Stimulated activated CD4-positive, alpha-beta T cell treated with anti-CD3 and anti-CD28 coated beads, TNF-alpha, amount 100 ng/mL, for 1 hour (primary cell): ENCODE results near the gene SLC22A6.

Experiments used
- DNase-seq, 3 donors: peaks; one replicate each; pipeline ENCODE4 v3.0.0-alpha.2; 2020; ENCODE audit warnings: low read depth in 3 of 3, low spot score in 1 of 3

The SLC22A6 gene

DNA sequence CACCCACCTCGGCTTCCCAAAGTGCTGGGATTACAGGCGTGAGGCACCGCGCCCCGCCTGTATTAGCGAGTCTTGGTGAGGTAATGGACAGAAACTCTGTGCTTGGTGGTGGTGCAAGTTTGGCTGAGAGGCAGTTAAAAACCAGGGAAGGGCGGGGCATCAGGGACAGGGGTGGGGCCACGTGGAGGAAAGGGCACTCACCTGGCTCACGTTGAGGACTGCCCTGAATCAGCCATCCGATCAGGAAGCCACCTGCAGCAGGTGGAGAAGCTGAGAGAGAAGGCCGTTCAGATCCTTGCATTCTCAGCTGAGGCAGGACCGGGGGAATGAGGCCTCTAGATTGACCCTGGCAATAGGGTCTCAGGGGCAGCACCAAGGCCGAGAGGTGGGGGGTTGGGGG is 51.5 kb downstream of the SLC22A6 start:
- DNase-seq = no peak

DNA sequence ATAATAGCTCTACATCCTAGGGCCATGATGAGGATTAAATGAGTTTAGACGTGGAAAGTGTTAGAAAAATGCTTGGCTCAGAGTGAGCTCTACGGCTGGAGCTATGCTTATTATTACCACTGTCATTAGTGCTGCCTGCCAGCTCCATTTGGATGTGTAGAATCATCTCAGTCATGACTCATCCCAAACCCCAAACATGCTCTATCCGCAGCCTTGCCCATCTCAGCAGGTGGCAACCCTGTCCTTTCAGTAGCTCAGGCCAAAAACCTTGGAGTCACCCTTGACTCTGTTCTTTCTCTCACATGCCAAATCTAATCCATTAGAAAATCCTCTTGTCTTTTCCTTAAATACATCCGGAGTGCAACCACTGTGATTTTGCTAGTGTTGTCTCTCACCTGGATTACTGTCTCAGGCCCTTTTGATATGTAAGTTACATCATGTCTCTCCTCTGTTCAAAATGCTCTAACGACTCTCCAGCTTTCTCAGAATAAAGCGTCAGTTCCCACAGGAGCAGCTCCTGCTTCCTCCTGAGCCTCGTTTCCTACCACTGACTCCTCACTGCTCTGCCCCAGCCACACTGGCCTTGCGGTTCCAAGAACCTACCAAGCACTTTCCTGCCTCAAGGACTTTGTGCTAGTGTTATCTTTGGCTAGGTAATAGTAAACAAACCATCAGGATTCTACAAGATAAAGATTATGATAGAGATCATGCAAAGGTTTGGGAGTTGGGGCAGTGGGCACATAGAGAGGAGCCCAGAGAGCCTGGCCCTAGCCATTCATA is 53.1 kb downstream of the SLC22A6 start:
- DNase-seq = no peak

DNA sequence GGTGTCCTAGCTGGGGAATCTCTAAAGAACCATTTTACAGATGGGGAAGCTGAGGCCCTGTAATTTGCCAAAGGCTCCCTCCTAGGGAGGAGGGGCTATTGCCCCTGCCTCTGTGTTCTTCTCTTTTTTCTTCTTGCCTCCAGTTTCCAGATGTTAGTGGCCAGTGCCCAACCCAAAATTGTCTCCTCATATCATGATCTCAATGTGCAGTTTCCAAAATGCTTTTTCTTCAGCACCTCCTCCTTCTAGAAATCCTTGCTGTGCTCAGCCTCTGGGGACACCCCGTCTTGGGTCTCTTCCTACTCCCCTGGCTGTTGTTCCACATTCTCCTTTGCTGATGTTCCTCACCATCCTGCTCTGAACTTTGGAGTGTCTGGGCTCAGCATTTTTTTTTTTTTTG is 54.1 kb downstream of the SLC22A6 start:
- no peak for DNase-seq

DNA sequence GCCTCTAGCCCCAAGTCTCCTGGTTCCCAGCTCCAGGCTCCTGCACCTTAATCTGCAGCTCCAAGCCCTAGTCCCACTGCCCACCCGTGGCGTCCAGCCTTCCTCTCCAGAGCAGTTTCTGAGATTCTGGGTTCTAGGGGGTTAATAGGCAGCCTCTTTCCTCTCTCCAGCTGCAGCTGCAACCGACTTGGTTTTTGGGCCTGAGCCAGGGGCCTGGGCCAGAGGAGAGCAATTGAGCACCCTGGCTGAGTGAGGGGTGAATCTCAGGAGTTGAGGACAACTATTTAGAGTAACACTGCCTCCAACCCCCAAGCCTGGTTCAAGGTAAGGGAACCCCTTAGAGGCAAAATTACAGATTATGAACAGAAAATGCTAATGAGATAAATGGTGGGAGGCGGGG is 54.6 kb downstream of the SLC22A6 start:
- no peak for DNase-seq

DNA sequence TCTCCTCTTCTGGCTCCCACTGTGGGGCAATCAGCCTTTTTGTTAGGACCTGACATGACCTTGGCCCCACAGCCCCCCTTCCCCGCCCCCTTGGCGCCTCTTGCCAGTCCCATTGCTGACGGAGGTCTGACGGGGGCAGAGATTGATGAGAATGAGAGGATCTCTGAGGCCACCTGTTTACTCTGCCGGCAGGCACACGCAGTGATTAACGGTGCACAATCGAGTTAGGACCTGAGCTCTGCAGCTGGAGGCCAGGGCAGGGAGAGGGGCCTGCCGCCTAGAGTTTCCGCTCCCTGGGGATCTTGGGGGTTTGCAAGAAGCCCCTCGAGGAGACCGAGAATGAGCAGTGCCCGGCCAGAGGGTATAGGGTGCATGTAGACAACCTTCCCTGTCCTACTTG is 56.8 kb downstream of the SLC22A6 start:
- no peak for DNase-seq

DNA sequence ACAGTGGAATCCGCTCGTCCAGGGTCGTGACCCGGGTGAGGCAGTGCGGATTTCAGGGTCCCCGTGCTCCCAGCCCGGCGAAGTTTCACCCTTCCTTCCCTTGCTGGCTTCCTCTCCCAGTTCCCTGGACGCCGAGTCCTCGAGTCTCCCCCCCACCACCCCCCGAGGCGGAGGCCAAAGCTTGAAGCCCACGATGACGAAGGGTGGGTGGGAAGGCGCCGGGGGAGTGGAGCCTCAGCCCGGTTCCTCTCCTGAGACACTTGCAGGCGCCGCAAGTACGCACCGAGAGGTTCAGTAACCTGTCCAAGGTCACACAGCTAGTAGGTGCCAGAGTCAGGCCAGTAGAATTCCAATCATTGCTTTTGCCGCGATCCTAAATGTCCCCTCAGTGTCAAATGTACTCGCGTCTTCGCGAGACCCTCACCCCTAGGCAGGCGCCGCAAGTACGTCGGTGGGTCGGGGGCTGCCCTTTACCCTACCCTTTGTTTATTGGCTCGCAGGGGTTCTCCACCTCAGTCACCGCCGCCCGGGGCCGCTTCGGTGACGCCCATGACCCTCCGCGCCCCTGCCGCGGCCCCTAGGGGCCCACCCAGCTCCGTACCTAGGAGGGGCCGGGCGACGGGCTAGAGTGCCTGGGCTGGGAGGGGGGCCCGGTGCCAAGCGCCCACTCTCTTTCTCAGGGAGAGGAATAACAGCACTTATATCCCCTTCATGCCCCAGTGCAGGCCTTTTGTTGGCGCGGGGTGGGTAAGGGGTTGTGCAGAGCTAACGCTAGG is 57.9 kb downstream of the SLC22A6 start:
- no peak for DNase-seq
